Right lobe of liver (tissue), 4 donors: ENCODE results near the gene IFNA8.

Experiments
- CTCF ChIP-seq, 4 donors: fragments of 200-600 bp in 3 of 4; fragments of 450-650 bp in 1 of 4; IDR thresholded peaks; one replicate each; pipeline versions ENCODE4 v1.5.1 to v1.8.0; 2016 to 2022; ENCODE audit warnings: antibody characterized with exemption in 4 of 4, mild to moderate bottlenecking in 2 of 4
- POLR2A ChIP-seq: fragments of 450-650 bp; IDR thresholded peaks from one replicate; pipeline ENCODE4 v1.6.1; 2017; ENCODE audit warnings: antibody characterized with exemption, mild to moderate bottlenecking
- donor health status: DM: no; HTN: no; CAD: no.
- donor health status: DM: no; HTN: no; CAD: no.
- donor health status: DM: no; HTN: yes; CAD: no.

- no peak for TF ChIP-seq CTCF (IDR thresholded peaks at IDR 0.05)
- no peak for TF ChIP-seq POLR2A
Observed at GRCh38 chr9:21362287-21362686, 46.6 kb upstream of the IFNA8 start.
